Small intestine (tissue), 7 donors: ENCODE results near the gene FGGY. TPM values are rescaled to one million over a fixed set of nuclear protein-coding genes. Genes with fewer than 3 reads are reported as not detected.

Experiments used
- DNase-seq, 2 donors: peaks; one replicate each; pipeline versions ENCODE4 v3.0.0 to v3.0.0-alpha.2; 2013
- FAIRE-seq: peaks from 2 replicates; lab custom pipeline; 2012; peaks lifted over from hg19 to GRCh38; lab: Jason Lieb, UNC
- H3K27ac ChIP-seq, 3 donors: one replicate each; pipeline ENCODE4 v1.5.1; 2013; ENCODE audit warnings: low read length in 2 of 3, mild to moderate bottlenecking in 2 of 3, control low read depth in 1 of 3, inconsistent platforms in 1 of 3, low read depth in 1 of 3, moderate library complexity in 1 of 3
- H3K27me3 ChIP-seq, 3 donors: one replicate each; pipeline ENCODE4 v1.6.1; 2013; ENCODE audit warnings: low read length in 3 of 3, inconsistent platforms in 1 of 3; ENCODE audit not compliant: control insufficient read depth in 3 of 3, insufficient read depth in 3 of 3
- H3K36me3 ChIP-seq, 3 donors: one replicate each; pipeline ENCODE4 v1.6.1; 2013; ENCODE audit warnings: low read length in 3 of 3, inconsistent platforms in 1 of 3, low read depth in 1 of 3, mild to moderate bottlenecking in 1 of 3, moderate library complexity in 1 of 3; ENCODE audit not compliant: control insufficient read depth in 3 of 3, insufficient read depth in 2 of 3
- H3K4me1 ChIP-seq, 3 donors: one replicate each; pipeline ENCODE4 v1.6.1; 2013; ENCODE audit warnings: low read length in 2 of 3, inconsistent platforms in 1 of 3, low read depth in 1 of 3, mild to moderate bottlenecking in 1 of 3, moderate library complexity in 1 of 3; ENCODE audit not compliant: control insufficient read depth in 3 of 3, insufficient read depth in 2 of 3
- H3K4me3 ChIP-seq, 3 donors: one replicate each; pipeline ENCODE4 v1.5.1; 2013; ENCODE audit warnings: low read length in 3 of 3, control low read depth in 1 of 3, inconsistent platforms in 1 of 3, low read depth in 1 of 3, mild to moderate bottlenecking in 1 of 3, moderate library complexity in 1 of 3
- H3K9me3 ChIP-seq, 2 donors: one replicate each; pipeline ENCODE4 v1.6.1; 2013; ENCODE audit warnings: low read depth in 1 of 2, low read length in 1 of 2; ENCODE audit not compliant: control insufficient read depth in 2 of 2, insufficient read depth in 1 of 2
- WGBS, 3 donors: extraction: QIAGEN DNeasy Blood & Tissue Kit; methylation state at CpG; one replicate each; pipeline ENCODE4 v1.1.7; 2013; 5-methylcytosine and 5-hydroxymethylcytosine counted together
- polyA plus RNA-seq, 4 donors: library from polyadenylated mRNA; stranded (reverse) in 3 of 4; unstranded in 1 of 4; fragments of 200-250 nt in 3 of 4; fragments of 120-200 nt in 1 of 4; gene quantifications; one replicate each; pipeline versions ENCODE4 v1.2.1 to v1.2.3, GENCODE V29; 2013
- donor health status: healthy with polysubstance abuse.
- donor health status: control.
- donor health status: control.
- donor health status: Bipolar disorder and iron deficiency.
- donor health status: healthy.

FGGY gene
- polyA plus RNA-seq, 4 donors, result 12.3 to 28.0 (median 15.0) TPM

GRCh38 chr1:59690171-59690930 lies 393.5 kb downstream of the FGGY start:
- no peaks in the 10 kb centered on the region for H3K36me3 ChIP-seq
- peak; percentile 36 to 80 for DNase-seq
- H3K9me3 ChIP-seq, result peaks cover 0 to 1% of the 10 kb centered on the region in 2 donors
- H3K27me3 ChIP-seq, result no peaks in the 10 kb centered on the region
- peak overlapping the region in 1 of 3 donors; percentile 72 for H3K27ac ChIP-seq
- WGBS, 3 donors, result 63 to 85% (median 68%) methylated on average over 7 of the region's 7 CpGs
- peaks cover 0 to 25% (median 0%) of the 10 kb centered on the region in 3 donors for H3K4me1 ChIP-seq
- H3K4me3 ChIP-seq, result no peak overlapping the region
- no peak for FAIRE-seq

GRCh38 chr1:59691261-59691660 lies 394.4 kb downstream of the FGGY start:
- Histone ChIP-seq H3K4me1 (peaks cover 0 to 25% (median 0%) of the 10 kb centered on the region in 3 donors), H3K36me3 (no peaks in the 10 kb centered on the region), H3K4me3 (no peak overlapping the region), H3K9me3 (peaks cover 0 to 1% of the 10 kb centered on the region in 2 donors), H3K27ac (peak overlapping the region in 1 of 3 donors; percentile 72), H3K27me3 (no peaks in the 10 kb centered on the region)
- WGBS, 3 donors, result 67 to 92% (median 85%) methylated on average over 4 of the region's 4 CpGs
- DNase-seq (no peak), FAIRE-seq (no peak)

- Histone ChIP-seq H3K36me3 (no peaks in the 10 kb centered on the region), H3K4me3 (no peak overlapping the region), H3K27ac (no peak overlapping the region), H3K27me3 (no peaks in the 10 kb centered on the region), H3K4me1 (peaks cover 0 to 34% (median 0%) of the 10 kb centered on the region in 3 donors), H3K9me3 (peaks cover 0 to 1% of the 10 kb centered on the region in 2 donors)
- DNase-seq (peak; percentile 37 to 69), FAIRE-seq (no peak)
- 16 to 31% (median 28%) methylated on average over 5 of the region's 5 CpGs for WGBS, 3 donors
Observed at GRCh38 chr1:59692591-59692990, 395.7 kb downstream of the FGGY start.

GRCh38 chr1:59693406-59693805 lies 396.5 kb downstream of the FGGY start:
- no peak for FAIRE-seq
- H3K4me1 ChIP-seq, result peaks cover 0 to 38% (median 0%) of the 10 kb centered on the region in 3 donors
- 73 to 85% (median 80%) methylated on average over 5 of the region's 5 CpGs for WGBS, 3 donors

GRCh38 chr1:59695252-59695651 lies 398.4 kb downstream of the FGGY start:
- Histone ChIP-seq H3K4me3 (no peak overlapping the region), H3K9me3 (no peaks in the 10 kb centered on the region), H3K27ac (no peak overlapping the region), H3K4me1 (peaks cover 0 to 35% (median 0%) of the 10 kb centered on the region in 3 donors), H3K27me3 (no peaks in the 10 kb centered on the region), H3K36me3 (no peaks in the 10 kb centered on the region)
- DNase-seq (no peak), FAIRE-seq (no peak)
- 87 to 93% (median 91%) methylated on average over 5 of the region's 5 CpGs for WGBS, 3 donors

More at GRCh38 chr1:59693406-59693805, 396.5 kb downstream of the FGGY start:
- Histone ChIP-seq H3K36me3 (no peaks in the 10 kb centered on the region), H3K9me3 (peaks cover 0 to 1% of the 10 kb centered on the region in 2 donors), H3K4me3 (no peak overlapping the region), H3K27me3 (no peaks in the 10 kb centered on the region), H3K27ac (no peak overlapping the region)
- DNase-seq, result no peak

- 85 to 92% (median 87%) methylated on average over 8 of the region's 8 CpGs for WGBS, 3 donors
- H3K36me3 ChIP-seq, result no peaks in the 10 kb centered on the region
- H3K9me3 ChIP-seq, result no peaks in the 10 kb centered on the region
- H3K27ac ChIP-seq, result peak overlapping the region in 1 of 3 donors; percentile 6
- FAIRE-seq, result no peak
- H3K4me3 ChIP-seq, result no peak overlapping the region
- peaks cover 0 to 24% (median 0%) of the 10 kb centered on the region in 3 donors for H3K4me1 ChIP-seq
- DNase-seq, result no peak
- no peaks in the 10 kb centered on the region for H3K27me3 ChIP-seq
Observed at GRCh38 chr1:59696421-59697115, 399.7 kb downstream of the FGGY start.

GRCh38 chr1:59697150-59697800 lies 400.4 kb downstream of the FGGY start:
- H3K36me3 ChIP-seq, result no peaks in the 10 kb centered on the region
- 19 to 59% (median 41%) methylated on average over 8 of the region's 8 CpGs for WGBS, 3 donors
- H3K27me3 ChIP-seq, result no peaks in the 10 kb centered on the region
- H3K9me3 ChIP-seq, result no peaks in the 10 kb centered on the region
- FAIRE-seq, result no peak
- peak overlapping the region in 1 of 3 donors; percentile 65 for H3K27ac ChIP-seq
- no peak overlapping the region for H3K4me3 ChIP-seq
- peaks cover 0 to 24% (median 0%) of the 10 kb centered on the region in 3 donors for H3K4me1 ChIP-seq
- peak in 1 of 2 donors; percentile 82 for DNase-seq

- Histone ChIP-seq H3K9me3 (no peaks in the 10 kb centered on the region), H3K4me1 (peaks cover 0 to 21% (median 0%) of the 10 kb centered on the region in 3 donors), H3K27me3 (no peaks in the 10 kb centered on the region), H3K4me3 (no peak overlapping the region), H3K27ac (no peak overlapping the region), H3K36me3 (peaks cover 0 to 2% (median 0%) of the 10 kb centered on the region in 3 donors)
- no peak for DNase-seq
- FAIRE-seq, result no peak
- 58 to 70% (median 60%) methylated on average over 4 of the region's 4 CpGs for WGBS, 3 donors
Observed at GRCh38 chr1:59698386-59698785, 401.5 kb downstream of the FGGY start.
